Liver (tissue), 9 donors: Measurements from ENCODE around the gene SPINK1. TPM values are rescaled to one million over a fixed set of nuclear protein-coding genes. Genes with fewer than 3 reads are reported as not detected.
A peak's percentile ranks its signal among the peaks of the same experiment; 100 is the strongest.

ENCODE experiments used
- DNase-seq: peaks from one replicate; pipeline ENCODE4 v3.0.0-alpha.2; 2017; ENCODE audit warnings: low spot score
- H3K27ac ChIP-seq, 2 donors: one replicate each; pipeline ENCODE4 v1.7.0; 2013; ENCODE audit warnings: inconsistent platforms in 2 of 2, low read length in 2 of 2, control low read depth in 1 of 2, low read depth in 1 of 2, mild to moderate bottlenecking in 1 of 2
- H3K27me3 ChIP-seq, 4 donors: one replicate each; pipeline versions ENCODE4 v1.6.1 to v1.7.0; 2013; ENCODE audit warnings: low read length in 3 of 4, inconsistent platforms in 1 of 4, mild to moderate bottlenecking in 1 of 4, moderate library complexity in 1 of 4; ENCODE audit not compliant: control insufficient read depth in 4 of 4, insufficient read depth in 4 of 4
- H3K36me3 ChIP-seq, 4 donors: one replicate each; pipeline versions ENCODE4 v1.6.1 to v1.7.0; 2013; ENCODE audit warnings: low read length in 3 of 4, mild to moderate bottlenecking in 3 of 4, low read depth in 1 of 4, moderate library complexity in 1 of 4; ENCODE audit not compliant: control insufficient read depth in 4 of 4, insufficient read depth in 3 of 4
- H3K4me1 ChIP-seq, 4 donors: one replicate each; pipeline versions ENCODE4 v1.6.1 to v1.7.0; 2013; ENCODE audit warnings: low read length in 3 of 4, mild to moderate bottlenecking in 3 of 4, moderate library complexity in 1 of 4; ENCODE audit not compliant: control insufficient read depth in 4 of 4, insufficient read depth in 4 of 4
- H3K4me3 ChIP-seq, 3 donors: one replicate each; pipeline versions ENCODE4 v1.6.1 to v1.7.0; 2013; ENCODE audit warnings: low read length in 3 of 3, control low read depth in 1 of 3, low read depth in 1 of 3, mild to moderate bottlenecking in 1 of 3
- H3K9ac ChIP-seq, 2 donors: one replicate each; pipeline ENCODE4 v1.7.0; 2013; ENCODE audit warnings: low read length in 2 of 2, mild to moderate bottlenecking in 2 of 2, moderate library complexity in 2 of 2, control low read depth in 1 of 2, low read depth in 1 of 2
- H3K9me3 ChIP-seq, 4 donors: one replicate each; pipeline versions ENCODE4 v1.6.1 to v1.7.0; 2013; ENCODE audit warnings: low read length in 3 of 4; ENCODE audit not compliant: control insufficient read depth in 4 of 4
- FOXA1 ChIP-seq: IDR thresholded peaks from 2 replicates; pipeline ENCODE4 v1.6.1; 2016; ENCODE audit warnings: antibody characterized with exemption
- HNF4A ChIP-seq, 2 donors: conservative IDR thresholded peaks; 2 replicates each; pipeline ENCODE4 v1.6.1; 2016; ENCODE audit warnings: antibody characterized with exemption in 2 of 2, mild to moderate bottlenecking in 2 of 2
- HNF4G ChIP-seq: IDR thresholded peaks from 2 replicates; pipeline ENCODE4 v1.6.1; 2016; ENCODE audit warnings: antibody characterized with exemption
- JUND ChIP-seq, 2 donors: IDR thresholded peaks; 2 replicates each; pipeline ENCODE4 v1.6.1; 2016; ENCODE audit warnings: antibody characterized with exemption in 2 of 2
- NR2F2 ChIP-seq: IDR thresholded peaks from 2 replicates; pipeline ENCODE4 v1.6.1; 2016; ENCODE audit warnings: antibody characterized with exemption
- RAD21 ChIP-seq, 2 donors: IDR thresholded peaks; 2 replicates each; pipeline ENCODE4 v1.6.1; 2016; ENCODE audit warnings: antibody characterized with exemption in 2 of 2, mild to moderate bottlenecking in 2 of 2
- RXRA ChIP-seq, 2 donors: IDR thresholded peaks; 2 replicates each; pipeline ENCODE4 v1.6.1; 2017 to 2018; ENCODE audit warnings: antibody characterized with exemption in 2 of 2, mild to moderate bottlenecking in 1 of 2
- SP1 ChIP-seq: IDR thresholded peaks from 2 replicates; pipeline ENCODE4 v1.6.1; 2018; ENCODE audit warnings: antibody characterized with exemption, mild to moderate bottlenecking
- TAF1 ChIP-seq: conservative IDR thresholded peaks from 2 replicates; pipeline ENCODE4 v1.6.1; 2016; ENCODE audit warnings: antibody characterized with exemption, mild to moderate bottlenecking
- YY1 ChIP-seq: IDR thresholded peaks from 2 replicates; pipeline ENCODE4 v1.6.1; 2016; ENCODE audit warnings: antibody characterized with exemption, mild to moderate bottlenecking
- WGBS: extraction: QIAGEN DNeasy Blood & Tissue Kit; methylation state at CpG from one replicate; pipeline ENCODE4 v1.1.7; 2013; 5-methylcytosine and 5-hydroxymethylcytosine counted together
- polyA plus RNA-seq, 2 donors: library from polyadenylated mRNA; stranded (reverse) in 1 of 2; unstranded in 1 of 2; fragments of 200-250 nt in 1 of 2; fragments of >200 nt in 1 of 2; fragmentation: Nextera tagmentation in 1 of 2; extraction: Ambion mirVana in 1 of 2; gene quantifications; one replicate each; pipeline versions ENCODE4 v1.2.1 to v1.2.3, GENCODE V29; 2013 to 2015
- total RNA-seq, 2 donors: library from RNA; depleted of rRNA; stranded (reverse); fragments of >200 nt; gene quantifications; one replicate each; pipeline ENCODE4 v1.2.3, GENCODE V29; 2014
- TF ChIP-seq, protein P1 (sequence below): IDR thresholded peaks from 2 replicates; pipeline ENCODE4 v1.6.1; 2016; ENCODE audit warnings: antibody characterized with exemption
- TF ChIP-seq, protein P2 (sequence below): IDR thresholded peaks from 2 replicates; pipeline ENCODE4 v1.6.1; 2016; ENCODE audit warnings: antibody characterized with exemption, mild to moderate bottlenecking
- TF ChIP-seq, protein P3 (sequence below): fragments of 150-350 bp; IDR thresholded peaks from 2 replicates; pipeline ENCODE4 v1.5.1; 2017; ENCODE audit warnings: improper control_type of control experiment, low read depth, low read length; ENCODE audit not compliant: missing input control
- donor health status: healthy.
- donor health status: healthy.
- donor health status: healthy.
- donor health status: healthy.
- donor health status: healthy.

The SPINK1 gene
- total and polyA plus RNA-seq, 4 donors: 0.33 to 2,026 (median 116) TPM

DNA sequence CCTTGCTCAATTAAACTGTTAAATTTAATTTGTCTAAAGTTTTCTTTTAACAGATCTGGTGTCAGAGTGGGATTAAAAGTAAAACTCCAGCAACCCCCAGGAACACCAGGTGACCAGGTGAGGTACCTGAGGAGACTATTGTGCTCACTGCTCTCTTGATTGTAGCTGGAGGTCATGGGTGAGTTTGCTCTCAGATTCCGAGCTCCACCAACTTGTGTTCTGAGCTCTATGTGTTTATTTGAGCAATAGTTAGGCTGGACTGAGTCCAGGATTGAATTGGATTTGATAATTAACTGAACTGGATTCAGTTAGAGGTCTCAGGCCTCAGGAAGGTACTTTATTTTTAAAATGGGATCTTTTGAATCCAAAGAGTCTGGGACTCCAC lies 29.2 kb upstream of the SPINK1 start:
- H3K9me3 ChIP-seq: no peaks in the 10 kb centered on the region
- H3K4me3 ChIP-seq: no peak overlapping the region
- no peak for TF ChIP-seq HNF4G
- peak in 1 of 2 donors; percentile 8 for TF ChIP-seq JUND (IDR thresholded peaks at IDR 0.05)
- TF ChIP-seq YY1: no peak
- TF ChIP-seq HNF4A (conservative IDR thresholded peaks at IDR 0.05): peak; percentile 22 to 23
- peak in 1 of 2 donors; percentile 9 for TF ChIP-seq RXRA (IDR thresholded peaks at IDR 0.05)
- no peaks in the 10 kb centered on the region for H3K36me3 ChIP-seq
- H3K4me1 ChIP-seq: peaks cover 0 to 6% (median 2%) of the 10 kb centered on the region in 4 donors
- WGBS: 33% methylated on average over 1 of the region's 1 CpG
- H3K9ac ChIP-seq: no peak overlapping the region
- no peak overlapping the region for H3K27ac ChIP-seq
- no peak for DNase-seq
- H3K27me3 ChIP-seq: no peaks in the 10 kb centered on the region

DNA sequence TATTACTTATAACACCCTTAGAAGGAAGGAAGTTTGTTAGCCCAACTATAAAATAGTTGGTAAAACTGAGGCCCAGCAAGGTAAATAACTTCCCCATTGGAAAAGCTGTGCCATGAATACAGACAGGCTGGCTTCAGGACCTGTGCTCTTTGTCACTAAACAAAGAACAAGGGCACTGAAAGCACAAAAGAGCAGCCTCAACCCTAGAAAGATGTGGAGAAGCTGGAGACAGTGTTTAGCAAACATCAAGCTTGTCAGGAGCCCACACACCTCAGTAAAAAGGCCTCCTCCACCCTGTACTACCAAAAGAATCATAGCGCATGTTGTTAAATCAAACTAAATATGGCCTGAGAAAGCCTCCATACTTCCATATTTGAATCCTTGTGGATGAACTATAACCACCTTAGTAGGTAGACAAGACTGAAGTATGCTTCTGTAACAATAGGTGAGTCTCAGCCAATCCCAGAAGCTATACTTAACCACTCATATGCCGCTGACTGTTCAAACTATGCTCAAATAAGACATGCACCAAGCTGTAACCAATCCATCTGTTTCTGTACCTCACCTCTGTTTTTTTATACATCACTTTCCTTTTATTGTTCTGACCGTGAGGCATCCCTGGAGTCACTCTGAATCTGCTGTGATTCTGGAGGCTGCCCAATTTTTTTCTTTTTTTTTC lies 28.6 kb upstream of the SPINK1 start:
- no peaks in the 10 kb centered on the region for H3K27me3 ChIP-seq
- H3K27ac ChIP-seq: no peak overlapping the region
- no peak for DNase-seq
- H3K9me3 ChIP-seq: no peaks in the 10 kb centered on the region
- H3K36me3 ChIP-seq: no peaks in the 10 kb centered on the region
- no peak overlapping the region for H3K4me3 ChIP-seq
- peaks cover 0 to 6% (median 2%) of the 10 kb centered on the region in 4 donors for H3K4me1 ChIP-seq
- TF ChIP-seq NR2F2: no peak
- TF ChIP-seq, protein P1, sequence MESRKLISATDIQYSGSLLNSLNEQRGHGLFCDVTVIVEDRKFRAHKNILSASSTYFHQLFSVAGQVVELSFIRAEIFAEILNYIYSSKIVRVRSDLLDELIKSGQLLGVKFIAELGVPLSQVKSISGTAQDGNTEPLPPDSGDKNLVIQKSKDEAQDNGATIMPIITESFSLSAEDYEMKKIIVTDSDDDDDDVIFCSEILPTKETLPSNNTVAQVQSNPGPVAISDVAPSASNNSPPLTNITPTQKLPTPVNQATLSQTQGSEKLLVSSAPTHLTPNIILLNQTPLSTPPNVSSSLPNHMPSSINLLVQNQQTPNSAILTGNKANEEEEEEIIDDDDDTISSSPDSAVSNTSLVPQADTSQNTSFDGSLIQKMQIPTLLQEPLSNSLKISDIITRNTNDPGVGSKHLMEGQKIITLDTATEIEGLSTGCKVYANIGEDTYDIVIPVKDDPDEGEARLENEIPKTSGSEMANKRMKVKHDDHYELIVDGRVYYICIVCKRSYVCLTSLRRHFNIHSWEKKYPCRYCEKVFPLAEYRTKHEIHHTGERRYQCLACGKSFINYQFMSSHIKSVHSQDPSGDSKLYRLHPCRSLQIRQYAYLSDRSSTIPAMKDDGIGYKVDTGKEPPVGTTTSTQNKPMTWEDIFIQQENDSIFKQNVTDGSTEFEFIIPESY: no peak
- TF ChIP-seq, protein P2, sequence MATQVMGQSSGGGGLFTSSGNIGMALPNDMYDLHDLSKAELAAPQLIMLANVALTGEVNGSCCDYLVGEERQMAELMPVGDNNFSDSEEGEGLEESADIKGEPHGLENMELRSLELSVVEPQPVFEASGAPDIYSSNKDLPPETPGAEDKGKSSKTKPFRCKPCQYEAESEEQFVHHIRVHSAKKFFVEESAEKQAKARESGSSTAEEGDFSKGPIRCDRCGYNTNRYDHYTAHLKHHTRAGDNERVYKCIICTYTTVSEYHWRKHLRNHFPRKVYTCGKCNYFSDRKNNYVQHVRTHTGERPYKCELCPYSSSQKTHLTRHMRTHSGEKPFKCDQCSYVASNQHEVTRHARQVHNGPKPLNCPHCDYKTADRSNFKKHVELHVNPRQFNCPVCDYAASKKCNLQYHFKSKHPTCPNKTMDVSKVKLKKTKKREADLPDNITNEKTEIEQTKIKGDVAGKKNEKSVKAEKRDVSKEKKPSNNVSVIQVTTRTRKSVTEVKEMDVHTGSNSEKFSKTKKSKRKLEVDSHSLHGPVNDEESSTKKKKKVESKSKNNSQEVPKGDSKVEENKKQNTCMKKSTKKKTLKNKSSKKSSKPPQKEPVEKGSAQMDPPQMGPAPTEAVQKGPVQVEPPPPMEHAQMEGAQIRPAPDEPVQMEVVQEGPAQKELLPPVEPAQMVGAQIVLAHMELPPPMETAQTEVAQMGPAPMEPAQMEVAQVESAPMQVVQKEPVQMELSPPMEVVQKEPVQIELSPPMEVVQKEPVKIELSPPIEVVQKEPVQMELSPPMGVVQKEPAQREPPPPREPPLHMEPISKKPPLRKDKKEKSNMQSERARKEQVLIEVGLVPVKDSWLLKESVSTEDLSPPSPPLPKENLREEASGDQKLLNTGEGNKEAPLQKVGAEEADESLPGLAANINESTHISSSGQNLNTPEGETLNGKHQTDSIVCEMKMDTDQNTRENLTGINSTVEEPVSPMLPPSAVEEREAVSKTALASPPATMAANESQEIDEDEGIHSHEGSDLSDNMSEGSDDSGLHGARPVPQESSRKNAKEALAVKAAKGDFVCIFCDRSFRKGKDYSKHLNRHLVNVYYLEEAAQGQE: no peak
- TF ChIP-seq RXRA (IDR thresholded peaks at IDR 0.05): no peak
- no peak for TF ChIP-seq SP1
- TF ChIP-seq TAF1: no peak
- TF ChIP-seq RAD21 (IDR thresholded peaks at IDR 0.05): no peak
- TF ChIP-seq, protein P3, sequence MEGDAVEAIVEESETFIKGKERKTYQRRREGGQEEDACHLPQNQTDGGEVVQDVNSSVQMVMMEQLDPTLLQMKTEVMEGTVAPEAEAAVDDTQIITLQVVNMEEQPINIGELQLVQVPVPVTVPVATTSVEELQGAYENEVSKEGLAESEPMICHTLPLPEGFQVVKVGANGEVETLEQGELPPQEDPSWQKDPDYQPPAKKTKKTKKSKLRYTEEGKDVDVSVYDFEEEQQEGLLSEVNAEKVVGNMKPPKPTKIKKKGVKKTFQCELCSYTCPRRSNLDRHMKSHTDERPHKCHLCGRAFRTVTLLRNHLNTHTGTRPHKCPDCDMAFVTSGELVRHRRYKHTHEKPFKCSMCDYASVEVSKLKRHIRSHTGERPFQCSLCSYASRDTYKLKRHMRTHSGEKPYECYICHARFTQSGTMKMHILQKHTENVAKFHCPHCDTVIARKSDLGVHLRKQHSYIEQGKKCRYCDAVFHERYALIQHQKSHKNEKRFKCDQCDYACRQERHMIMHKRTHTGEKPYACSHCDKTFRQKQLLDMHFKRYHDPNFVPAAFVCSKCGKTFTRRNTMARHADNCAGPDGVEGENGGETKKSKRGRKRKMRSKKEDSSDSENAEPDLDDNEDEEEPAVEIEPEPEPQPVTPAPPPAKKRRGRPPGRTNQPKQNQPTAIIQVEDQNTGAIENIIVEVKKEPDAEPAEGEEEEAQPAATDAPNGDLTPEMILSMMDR: no peak
- TF ChIP-seq FOXA1: no peak
- 81% methylated on average over 3 of the region's 3 CpGs for WGBS
- H3K9ac ChIP-seq: no peak overlapping the region
